HG03378 (cell line): Measurements from ENCODE around the gene CD3G.
"Not testable (repeated sequence)": the region's sequence is repeated elsewhere in the genome, so short reads cannot be mapped to it uniquely, and the experiment has no call there.

Experiments used
- ATAC-seq: cut with Tn5 transposase; IDR thresholded peaks from one replicate; pipeline ENCODE4 v1.9.1; 2021; ENCODE audit warnings: mild to moderate bottlenecking, moderate library complexity; ENCODE audit not compliant: unreplicated experiment

The CD3G gene

GRCh38 chr11:118375978-118376377 is 31.8 kb downstream of the CD3G start:
- ATAC-seq: no peak

DNA sequence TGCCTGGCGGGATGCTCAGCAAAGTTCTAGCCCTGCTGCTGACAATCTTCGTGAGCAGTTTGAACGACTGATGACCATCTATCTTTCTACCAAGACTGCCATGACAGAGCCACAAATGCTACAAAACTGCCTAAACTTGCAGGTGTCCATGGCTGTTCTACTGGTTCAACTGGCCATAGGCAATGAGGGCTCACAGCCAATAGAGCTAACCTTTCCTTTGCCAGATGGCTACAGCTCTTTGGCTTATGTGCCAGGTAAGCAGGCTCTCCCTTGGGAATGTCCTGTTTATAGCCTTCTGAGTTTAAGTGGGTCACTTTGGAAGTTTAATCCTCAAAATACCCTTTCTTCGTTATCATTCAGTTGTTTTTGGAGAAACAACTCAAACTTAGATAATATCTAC is 35.4 kb downstream of the CD3G start:
- no peak for ATAC-seq

- no peak for ATAC-seq
Measured at GRCh38 chr11:118380571-118380970, 36.4 kb downstream of the CD3G start.

DNA sequence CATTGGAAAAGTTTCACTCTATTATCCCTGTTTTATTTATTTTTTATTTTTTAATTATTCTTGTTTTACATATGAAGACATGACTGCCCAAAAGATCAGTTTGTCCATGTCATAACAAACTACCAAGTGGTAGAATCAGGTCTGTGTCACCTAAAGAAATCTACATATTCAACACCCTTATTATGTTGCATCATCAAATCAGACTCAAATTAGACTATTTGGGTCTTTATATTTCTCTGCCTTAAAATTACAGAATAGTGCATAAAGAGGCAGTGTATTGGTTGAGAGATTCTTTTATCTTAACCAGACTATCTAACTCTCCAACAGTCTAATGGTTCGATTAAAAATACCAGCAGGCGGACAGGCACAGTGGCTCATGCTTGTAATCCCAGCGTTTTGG is 38.8 kb downstream of the CD3G start:
- no peak for ATAC-seq

DNA sequence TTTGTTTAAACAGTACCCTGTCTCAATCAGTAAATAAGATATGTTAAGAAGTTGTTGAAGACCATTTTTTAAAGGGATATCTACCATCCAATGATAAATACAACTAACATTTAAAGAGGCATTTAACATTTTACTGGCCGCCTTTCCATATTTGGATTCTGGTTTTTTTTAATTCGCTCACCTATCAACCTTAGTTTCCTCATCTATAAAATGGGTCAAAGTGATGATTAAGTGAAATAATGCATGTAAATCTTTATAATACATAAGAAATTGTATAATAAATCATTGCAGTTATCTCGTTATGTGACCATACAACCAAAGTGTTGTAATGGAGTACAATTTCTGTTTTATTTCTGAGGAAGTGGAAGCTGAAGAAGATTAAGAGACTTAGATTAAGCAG is 39.5 kb downstream of the CD3G start:
- no peak for ATAC-seq

DNA sequence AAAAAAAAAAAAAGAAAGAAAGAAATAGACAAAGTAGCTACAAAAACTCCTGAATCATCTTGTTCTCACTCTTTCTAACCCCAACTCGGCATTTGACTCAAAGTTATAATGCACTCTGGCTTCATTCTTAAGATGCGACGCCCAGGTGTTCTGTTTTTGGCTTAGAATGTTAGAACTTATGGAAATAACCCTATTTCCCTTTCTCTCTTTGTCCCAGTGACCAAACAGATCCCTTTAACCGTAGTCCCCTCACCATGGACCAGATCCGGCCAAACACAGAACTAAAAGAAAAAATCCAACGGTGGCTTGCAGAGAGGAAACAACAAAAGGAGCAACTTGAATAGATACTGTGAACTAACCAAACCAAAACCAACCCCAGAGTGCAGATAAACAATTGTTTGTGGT is 52.0 kb downstream of the CD3G start:
- ATAC-seq: no peak

GRCh38 chr11:118397448-118397847 is 53.3 kb downstream of the CD3G start:
- no peak for ATAC-seq

DNA sequence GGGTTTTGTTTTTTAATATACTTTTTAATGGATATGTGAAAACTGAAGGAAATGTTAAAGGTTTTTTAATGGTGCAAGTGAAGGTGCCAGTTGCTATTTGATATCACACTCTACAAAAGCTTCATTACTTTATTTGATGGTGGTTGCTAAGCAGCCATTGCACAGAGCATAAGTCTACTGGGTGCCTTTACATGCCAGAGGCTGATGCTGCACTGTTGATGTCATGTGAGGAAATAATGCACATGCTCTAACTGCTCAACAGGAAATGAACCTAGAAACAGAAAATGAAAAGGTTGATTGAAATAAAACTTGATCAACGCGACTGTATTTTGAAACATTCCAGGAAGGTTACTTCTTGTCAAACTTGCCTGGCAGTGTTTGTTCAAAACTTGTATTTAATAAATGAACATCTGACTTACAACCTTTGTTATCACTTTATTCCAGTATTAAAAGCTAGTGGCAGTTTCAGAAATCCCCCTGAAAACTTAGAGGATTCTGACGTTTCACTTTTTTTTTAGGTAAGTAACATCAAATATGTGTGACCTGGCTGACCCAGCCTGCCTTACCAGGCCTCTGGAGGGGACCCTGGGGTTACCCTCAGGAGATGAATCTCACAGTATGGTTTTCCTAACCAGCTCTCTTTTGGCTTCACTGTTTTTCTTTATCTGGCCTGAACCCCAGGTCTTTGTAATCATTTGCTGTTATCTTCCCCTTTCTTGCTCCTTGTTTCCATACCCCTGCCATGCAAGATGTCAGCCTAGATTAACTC is 54.8 kb downstream of the CD3G start:
- no peak for ATAC-seq

- peak; percentile 50 for ATAC-seq
Measured at GRCh38 chr11:118401151-118401879, 57.2 kb downstream of the CD3G start, which contains the start of gene ATP5MG. TSS of gene ATP5MG (plus strand) at chr11:118401606. CDS start at chr11:118401666, 60 bp downstream.

DNA sequence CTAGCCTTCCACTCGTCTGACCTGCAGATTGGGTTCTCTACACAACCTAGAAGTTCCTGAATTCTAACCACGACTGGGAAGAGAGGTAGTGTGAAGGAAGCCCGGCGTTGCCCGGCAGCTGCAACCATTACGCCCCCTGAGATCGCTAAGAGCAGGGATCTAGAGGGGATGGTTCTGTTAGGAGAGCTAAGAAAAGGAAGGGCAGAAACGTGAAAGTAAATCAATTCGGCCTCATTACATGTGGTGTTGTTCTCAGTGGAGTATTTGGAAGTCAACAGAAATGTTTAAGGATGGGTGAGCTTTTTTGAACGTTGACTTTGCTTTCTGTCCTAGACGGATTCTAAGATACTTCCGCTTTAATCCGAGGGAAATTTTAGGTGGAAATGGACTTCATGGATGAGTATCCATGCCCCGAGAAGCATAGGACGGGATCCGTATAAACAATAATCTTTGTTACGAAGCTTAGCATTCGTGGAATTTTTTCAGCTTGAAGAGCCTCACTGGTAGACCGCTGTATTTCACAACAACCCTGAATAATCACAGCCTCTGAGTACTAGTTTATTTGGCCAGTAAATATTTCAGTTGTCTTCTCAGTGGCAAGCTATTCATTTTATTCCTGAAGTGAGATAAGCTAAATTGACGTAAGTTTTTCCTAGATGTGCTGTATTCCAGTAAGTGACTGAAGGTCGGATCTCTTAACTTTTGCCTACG is 57.9 kb downstream of the CD3G start:
- peak; percentile 7 for ATAC-seq

DNA sequence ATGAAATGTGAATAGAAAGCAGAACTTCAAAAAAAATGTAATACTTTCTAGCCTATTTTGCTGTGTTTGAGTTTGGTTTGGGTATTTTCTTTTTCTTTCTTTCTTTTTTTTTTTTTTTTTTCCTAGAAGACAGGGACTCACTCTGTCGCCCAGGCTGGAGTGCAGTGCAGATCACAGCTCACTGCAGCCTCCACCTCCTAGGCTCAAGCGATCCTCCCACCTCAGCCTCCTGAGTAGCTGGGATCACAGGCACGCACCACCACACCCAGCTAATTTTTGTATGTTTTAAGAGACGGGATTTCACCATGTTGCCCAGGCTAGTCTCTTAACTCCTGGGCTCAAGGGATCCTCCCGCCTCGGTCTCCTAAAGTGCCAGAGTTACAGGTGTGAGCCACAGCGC is 58.5 kb downstream of the CD3G start:
- not testable (repeated sequence) for ATAC-seq
